ENCODE measurements around the gene RGS12.

- TF ChIP-seq, protein P1, sequence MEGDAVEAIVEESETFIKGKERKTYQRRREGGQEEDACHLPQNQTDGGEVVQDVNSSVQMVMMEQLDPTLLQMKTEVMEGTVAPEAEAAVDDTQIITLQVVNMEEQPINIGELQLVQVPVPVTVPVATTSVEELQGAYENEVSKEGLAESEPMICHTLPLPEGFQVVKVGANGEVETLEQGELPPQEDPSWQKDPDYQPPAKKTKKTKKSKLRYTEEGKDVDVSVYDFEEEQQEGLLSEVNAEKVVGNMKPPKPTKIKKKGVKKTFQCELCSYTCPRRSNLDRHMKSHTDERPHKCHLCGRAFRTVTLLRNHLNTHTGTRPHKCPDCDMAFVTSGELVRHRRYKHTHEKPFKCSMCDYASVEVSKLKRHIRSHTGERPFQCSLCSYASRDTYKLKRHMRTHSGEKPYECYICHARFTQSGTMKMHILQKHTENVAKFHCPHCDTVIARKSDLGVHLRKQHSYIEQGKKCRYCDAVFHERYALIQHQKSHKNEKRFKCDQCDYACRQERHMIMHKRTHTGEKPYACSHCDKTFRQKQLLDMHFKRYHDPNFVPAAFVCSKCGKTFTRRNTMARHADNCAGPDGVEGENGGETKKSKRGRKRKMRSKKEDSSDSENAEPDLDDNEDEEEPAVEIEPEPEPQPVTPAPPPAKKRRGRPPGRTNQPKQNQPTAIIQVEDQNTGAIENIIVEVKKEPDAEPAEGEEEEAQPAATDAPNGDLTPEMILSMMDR (conservative IDR thresholded peaks at IDR 0.05): no peak
- no peak for TF ChIP-seq ZFX (IDR thresholded peaks at IDR 0.05)
Measured at GRCh38 chr4:3263053-3263875, 29.6 kb upstream of the RGS12 start.

All from C4-2B (cell line).